T-helper 9 cell (primary cell): Measurements from ENCODE around the gene FAF1.
"Not testable (repeated sequence)": the region's sequence is repeated elsewhere in the genome, so short reads cannot be mapped to it uniquely, and the experiment has no call there.

Experiments
- DNase-seq: peaks from one replicate; pipeline ENCODE4 v3.0.0-alpha.2; 2020

FAF1 gene

DNA sequence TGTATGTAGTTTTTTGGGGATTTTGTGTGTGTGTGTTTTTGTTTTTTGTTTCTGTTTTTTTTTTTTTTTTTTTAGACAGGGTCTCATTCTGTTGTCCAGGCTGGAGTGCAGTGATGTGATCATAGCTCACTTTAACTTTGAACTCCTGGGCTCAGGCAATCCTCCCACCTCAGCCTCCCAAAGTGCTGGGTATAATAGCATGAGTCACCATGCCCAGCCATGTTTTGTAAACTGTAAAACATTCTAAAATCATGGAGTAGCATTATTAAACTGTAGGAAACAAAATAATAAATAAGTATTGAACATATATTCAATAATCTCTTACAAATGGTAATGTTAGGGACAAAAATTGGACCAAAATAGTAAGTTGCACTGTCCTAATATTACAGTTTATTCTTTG is 124.0 kb downstream of the FAF1 start:
- no peak for DNase-seq

DNA sequence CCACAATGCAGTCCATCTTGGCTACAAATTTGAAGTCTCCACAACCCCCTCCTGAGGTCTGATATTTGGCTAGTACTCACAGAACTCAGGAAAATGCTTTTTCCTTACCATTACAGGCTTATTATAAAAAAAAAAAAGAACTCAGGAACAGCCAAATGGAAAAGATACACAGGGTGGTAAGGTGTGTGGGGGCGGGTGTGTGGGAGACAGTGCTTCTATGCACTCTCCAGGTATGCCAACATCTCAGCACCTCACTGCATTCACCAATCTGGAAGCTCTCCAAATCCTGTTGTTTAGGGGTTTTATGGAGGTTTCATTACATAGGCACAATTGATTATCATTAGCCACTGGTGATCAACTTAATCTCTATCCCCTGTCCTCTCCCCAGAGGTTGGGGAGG is 126.9 kb downstream of the FAF1 start:
- DNase-seq, result no peak

DNA sequence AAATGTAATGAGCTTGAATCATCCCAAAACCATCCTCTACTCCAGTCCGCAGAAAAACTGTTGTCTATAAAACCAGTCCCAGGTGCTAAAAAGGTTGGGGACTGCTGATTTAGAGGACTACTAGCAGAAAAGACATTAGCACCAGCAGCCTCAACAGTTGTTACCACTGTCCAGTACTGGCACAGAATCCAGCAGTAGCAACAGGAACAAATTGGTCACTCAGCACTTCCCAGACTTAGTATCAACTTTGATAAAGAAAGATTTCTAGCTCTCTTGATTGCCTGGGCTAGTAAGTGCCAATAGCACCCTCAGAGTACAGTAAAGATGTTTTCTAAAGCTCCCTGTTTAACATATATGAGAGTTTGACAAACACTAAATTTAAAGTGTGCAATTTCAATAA is 127.9 kb downstream of the FAF1 start:
- DNase-seq, result no peak

DNA sequence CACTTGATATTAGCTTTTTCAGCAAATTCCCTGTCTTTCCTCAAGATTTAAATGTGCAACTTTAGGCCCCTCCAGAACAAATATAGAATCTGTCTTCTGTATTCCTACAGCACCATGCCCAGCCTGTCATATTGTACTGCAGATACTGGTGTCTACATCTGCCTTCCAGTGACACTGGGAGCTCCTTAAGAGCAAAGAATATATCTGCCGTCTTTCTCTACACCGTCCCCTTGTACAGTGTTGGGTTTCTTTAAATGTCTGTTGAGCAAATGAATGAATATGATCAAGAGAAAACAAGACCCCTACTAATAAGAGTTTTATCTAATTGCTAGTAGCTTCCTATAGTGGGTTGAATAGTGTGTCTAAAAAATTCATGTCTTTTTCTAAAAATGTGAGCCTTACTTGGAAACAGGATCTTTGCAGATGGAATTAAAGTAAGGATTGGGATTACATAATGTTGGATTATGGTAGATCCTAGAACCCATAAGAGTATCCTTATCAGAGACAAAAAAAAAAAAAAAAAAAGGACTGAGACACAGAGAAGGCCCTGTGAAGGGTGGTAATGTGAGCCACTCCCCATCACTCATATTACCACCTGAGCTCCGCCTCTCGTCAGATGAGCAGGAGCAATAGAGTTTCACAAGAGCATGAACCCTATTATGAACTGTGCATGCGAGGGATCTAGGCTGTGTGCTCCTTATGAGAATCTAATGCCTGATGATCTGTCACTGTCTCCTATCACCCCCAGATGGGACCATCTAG is 128.6 kb downstream of the FAF1 start:
- DNase-seq, result no peak

DNA sequence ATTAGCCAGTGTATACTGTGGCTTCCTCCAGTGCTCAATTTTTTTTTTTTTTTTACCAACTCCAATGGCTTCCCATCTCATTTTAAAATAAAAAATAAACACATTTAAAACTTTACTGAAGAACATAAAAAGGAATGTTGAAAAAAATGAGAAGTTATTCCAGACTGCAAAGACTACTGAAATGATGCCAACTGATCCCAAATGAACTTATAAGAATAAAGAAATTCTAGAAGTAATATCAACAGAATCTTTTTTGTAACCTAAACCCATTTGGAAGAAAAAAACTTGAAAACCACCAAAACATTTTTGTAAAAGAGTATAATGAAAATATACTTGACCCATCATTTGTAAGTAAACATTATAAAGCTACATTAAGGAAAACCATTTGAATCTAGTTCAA is 129.4 kb downstream of the FAF1 start:
- DNase-seq, result no peak

DNA sequence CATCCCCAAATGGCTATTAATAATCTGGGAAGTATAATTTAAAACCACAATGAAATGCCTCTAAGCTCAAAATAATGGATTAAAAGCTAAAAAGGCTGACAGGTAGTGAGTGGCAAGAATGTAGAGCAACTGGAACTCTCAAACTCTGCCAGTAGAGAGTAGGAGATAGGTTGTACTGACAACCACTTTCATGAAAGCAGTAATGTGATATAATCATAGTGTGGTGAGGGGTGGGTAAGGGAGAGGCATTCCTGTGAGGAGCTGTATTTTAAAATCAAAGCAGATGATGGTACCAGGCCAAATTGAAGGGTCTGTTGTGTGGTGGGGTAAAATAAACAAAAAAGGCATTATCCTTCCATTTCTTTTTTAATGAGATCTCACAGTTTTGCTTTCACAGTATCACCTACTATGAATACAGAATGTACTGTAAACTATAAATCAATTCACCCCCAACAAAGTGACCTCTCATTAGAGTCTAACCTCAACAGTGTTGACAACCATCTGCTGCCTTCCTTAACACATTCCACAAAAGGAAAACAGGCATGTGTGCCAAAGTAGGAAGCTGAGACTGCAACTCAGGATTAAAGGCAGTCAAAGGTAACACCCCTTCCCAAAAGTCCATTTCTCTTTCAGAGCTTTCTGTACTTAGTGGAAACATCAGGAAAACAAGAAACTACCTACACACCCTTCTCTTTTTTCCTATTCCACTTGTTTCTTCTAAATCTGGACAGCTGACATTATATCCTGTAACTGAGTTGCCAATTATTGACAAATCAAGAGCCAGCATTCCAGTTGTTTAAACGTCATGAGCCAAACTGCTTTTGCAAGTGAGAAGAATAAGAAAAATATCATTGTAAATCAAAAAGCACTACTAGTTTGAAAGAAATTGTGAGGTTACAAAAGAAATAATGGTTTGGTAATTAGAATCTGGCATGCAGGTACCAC is 130.8 kb downstream of the FAF1 start:
- DNase-seq, result no peak

DNA sequence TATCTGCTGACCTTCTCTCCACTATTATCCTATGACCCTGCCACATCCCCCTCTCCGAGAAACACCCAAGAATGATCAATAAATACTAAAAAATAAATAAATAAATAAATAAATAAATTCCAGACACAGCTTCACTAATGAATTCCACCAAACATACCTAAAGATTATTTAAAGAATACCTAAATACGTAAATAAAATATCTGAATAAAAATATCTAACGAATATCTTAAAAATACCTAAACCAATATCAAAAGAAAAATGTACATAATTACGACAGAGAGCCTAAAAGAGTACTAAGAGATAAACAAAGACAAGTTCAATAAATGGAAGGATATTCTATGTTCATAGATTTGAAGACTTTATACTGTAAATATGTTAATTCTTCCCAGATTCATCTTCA is 132.5 kb downstream of the FAF1 start:
- DNase-seq, result no peak

DNA sequence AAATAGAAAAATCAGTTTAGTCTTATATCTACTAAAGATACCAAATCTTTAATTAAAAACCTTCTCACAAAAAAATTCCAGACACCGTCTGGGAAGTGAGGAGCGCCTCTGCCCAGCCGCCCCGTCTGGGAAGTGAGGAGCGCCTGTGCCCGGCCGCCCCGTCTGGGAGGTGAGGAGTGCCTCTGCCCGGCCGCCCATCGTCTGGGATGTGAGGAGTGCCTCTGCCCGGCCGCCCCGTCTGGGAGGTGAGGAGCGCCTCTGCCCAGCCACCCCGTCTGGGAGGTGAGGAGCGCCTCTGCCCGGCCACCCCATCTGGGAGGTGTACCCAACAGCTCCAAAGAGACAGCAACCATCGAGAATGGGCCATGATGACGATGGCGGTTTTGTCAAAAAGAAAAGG is 133.3 kb downstream of the FAF1 start:
- DNase-seq, result not testable (repeated sequence)

DNA sequence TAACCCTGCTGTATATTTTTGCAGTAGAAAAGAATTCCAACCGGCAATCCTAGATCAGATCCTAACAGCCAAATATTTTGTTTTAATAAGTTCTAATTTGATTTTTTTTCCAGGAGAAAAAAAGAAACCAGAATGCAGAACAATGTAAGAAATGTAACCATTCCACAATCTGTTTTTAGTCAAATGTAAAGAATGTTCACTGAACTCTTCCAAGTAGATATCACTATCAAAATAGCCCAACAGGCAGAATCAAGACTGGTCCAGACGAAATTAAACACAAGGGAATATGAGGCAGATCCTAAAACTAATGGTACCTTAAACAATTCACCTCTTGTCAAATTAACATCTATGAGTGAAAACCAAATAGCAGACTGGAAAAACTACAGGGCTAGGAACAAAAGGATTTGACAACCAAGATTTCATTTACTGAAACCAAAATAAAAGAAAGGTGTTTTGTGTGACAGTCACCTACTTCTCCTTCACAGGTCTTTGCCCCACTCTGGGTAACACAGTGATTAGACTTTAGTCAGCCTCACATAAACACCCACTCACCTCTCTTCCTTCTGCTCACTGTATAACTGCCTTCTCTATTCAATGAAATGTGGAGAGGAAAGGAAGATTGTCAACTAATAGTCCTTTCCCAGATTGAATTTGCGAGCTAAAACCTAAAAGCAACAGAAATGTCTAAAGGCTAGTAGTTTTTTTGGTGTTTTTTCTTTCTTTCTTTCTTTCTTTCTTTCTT is 137.9 kb downstream of the FAF1 start:
- no peak for DNase-seq

DNA sequence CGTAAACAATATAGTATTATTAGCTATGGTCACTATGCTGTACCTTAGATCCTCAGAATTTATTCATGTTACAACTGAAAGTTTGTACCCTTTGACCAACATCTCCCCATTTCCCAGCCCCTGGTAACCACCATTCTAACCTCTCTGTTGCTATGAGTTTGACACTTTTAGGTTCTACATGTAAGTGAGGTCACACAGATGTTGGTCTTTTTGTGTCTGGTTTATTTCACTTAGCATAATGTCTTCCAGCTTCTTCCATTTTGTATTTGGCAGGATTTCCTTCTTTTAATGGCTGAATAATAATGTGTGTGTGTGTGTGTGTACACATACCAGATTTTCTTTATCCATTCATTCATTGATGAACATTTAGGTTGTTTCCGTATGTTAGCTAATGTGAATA is 139.5 kb downstream of the FAF1 start:
- DNase-seq, result no peak

DNA sequence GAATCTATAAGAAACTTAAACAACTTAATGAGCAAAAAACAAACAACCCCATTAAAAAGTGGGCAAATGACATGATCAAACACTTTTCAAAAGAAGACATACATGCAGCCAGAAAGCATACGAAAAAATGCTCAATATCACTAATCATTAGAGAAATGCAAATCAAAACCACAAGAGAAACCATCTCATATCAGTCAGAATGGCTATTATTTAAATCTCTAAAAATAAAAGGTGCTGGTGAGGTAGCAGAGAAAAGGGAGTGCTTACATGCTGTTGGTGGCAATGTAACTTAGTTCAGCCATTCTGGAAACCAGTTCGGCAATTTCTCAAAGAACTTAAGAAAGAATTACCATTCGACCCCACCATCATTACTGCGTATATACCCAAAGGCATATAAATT is 147.7 kb downstream of the FAF1 start:
- no peak for DNase-seq

DNA sequence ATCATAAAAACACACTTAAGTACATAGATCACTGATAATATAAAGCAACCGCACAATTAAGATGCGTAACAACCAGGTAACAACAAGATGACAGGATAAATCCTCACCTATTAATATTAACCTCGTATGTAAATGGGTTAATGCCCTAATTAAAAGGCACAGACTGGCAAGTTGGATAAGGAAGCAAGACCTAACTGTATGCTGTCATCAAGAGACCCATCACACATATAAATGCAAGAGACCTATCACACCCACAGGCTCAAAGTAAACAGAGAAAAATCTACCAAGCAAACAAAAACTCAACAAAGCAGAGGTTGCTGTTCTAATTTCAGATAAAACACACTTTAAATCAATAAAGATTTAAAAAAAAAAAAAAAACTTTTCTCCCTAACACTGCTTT is 151.8 kb downstream of the FAF1 start:
- DNase-seq, result no peak

DNA sequence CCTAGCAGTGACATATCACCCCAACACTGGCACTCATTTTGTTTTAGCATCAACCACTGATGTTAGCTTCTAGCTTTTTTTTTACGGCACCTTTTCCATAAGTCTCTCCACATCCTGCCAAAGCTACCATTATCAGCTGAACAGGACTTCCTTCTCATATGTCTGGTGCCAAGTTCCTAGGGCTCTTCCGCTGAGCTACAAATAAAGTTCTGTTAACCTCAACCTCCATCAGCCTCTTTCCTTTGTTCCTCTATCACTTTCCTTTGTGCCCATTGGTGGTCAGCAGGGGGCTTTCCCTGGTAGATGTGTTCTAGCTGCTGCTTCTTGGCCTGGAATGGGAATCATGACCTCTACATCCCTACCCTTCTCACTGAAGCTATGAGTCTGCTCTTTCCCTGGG is 163.8 kb downstream of the FAF1 start:
- DNase-seq, result no peak

DNA sequence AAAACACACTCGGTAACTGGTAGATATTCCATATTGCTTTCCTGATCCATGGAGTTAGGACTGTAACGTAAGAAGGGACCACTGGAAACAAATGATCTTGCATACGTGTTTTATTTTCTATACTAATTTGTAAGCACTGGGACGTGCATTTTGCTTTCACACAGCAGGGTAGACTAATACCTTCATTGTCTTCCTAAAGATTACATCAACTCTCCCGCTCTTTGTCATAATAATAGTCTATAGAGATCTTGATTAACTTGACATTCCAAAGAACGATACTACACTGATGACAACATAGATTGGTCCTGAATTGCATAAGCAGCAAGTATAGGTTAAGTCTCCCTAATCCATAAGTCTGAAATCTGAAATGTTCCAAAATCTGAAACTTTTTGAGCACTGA is 166.5 kb downstream of the FAF1 start:
- DNase-seq, result no peak

DNA sequence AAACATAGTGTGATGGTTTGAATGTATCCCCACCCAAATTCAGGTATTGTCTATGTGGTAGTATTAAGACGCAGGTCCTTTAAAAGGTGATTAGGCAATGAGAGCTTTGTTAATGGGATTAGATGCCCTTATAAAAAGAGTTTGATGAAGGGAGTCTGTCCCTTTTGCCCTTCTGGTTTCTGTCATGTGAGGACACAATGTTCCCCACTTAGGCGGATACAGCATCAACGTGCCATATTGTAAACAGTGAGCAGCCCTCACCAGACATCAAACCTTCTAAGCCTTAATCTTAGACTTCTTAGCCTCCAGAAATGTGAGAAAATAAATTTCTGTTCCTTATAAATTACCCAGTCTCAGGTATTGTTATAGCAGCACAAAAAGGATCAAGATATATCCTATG is 172.8 kb downstream of the FAF1 start:
- DNase-seq, result no peak

DNA sequence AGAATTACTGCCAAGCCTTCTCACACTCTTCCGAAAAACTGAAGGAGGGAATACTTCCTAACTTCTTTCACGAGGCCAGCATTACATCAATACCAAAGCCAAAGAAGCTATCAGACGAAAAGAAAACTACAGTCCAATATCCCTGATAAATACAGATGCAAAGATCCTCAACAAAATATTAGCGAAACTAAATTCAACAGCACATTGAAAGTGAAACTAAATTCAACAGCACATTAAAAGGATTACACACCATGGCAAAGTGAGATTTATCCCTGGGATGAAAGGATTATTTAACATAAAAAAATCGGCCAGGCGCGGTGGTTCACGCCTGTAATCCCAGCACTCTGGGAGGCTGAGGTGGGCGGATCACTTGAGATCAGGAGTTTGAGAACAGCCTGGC is 176.8 kb downstream of the FAF1 start:
- no peak for DNase-seq

DNA sequence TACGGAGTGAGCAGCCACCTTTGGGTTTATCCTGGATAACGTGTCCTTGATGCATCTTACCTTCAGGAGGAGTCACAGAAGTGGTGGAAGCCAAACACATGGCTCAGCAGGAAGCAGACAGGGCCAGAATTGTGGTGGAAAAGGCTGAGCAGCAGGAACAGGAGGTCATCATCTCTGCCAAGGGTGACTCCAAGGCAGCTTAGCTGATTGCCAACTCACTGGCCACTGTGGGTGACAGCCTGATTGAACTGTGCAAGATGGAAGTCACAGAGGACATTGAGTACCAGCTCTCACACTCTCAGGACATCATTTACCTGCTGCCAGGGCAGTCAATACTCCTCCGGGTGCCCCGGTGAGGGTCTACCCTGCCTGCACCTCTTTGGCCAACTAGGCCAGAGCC is 179.3 kb downstream of the FAF1 start:
- DNase-seq, result no peak

DNA sequence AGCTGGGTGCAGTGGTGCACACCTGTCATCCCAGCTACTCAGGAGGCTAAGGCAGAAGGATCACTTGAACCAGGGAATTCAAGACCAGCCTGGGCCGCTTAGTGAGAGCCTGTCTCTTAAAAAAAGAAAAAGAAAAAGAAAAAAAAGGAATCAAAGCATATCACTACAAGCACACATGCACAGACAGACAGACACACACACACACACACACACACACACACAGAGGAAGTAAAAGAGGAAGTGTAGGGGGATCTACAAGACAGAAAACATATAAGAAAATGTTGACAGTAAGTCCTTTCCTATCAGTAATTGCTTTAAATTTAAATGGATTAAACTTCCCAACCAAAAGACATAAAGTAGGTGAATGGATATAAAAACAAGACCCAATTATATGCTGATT is 180.3 kb downstream of the FAF1 start:
- no peak for DNase-seq

DNA sequence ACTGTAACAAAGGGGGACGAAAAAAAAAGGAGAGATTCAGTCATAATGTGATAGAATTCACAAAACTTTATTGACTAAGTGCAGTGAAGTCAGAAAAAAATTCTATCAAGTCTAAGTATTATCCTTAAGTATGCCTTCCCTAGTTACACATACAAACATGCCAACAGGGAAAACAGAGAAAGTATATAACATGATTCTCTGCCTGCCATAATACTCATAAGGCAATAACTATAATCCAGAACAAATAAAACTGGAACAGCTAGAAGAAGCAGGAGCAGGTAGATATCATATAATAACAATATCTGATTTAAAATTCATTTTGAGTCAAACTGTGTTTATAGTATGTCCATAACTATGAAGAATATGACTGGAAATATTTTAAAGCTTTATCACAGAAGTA is 184.3 kb downstream of the FAF1 start:
- no peak for DNase-seq

DNA sequence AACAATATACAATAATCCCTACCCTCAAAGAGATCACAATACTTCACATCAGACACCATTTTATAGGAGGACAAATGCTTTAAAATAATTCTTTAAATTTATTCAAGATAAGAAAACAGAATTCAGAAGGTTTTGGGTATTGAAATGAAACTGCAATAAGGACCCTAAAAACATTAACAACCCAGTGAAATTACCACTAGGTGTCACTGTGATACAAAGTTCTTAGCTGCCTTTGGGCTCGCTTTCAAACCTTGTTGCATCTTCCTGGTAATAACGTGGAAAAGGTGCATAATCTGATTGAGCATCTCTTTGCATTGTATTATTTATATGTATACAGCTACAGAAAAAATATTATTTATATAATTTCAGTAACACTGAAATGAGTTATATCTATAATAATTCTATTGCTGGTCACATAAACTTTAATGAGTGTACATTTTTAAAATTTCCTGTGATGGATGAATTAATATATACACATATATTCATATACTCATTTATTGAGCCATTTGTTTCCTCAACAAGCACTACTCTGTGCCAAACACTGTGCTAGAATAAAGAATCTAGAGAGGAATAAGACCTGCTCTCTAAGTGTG is 185.2 kb downstream of the FAF1 start:
- DNase-seq, result no peak

DNA sequence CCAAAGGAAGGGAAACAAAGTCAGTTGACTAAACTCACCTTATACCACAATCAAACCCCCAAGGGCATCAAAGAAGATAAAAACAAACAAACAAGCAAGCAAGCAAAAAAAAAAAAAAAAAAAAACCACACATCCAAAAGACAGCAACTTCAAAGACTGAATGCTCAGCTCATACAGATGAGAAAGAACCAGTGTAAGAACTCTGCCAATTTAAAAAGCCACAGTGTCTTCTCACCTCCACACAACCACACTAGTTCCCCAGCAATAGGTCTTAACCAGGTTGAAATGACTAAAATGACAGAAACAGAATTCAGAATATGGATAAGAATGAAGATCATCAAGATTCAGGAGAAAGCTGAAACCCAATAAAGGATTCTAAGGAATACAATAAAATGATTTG is 193.4 kb downstream of the FAF1 start:
- no peak for DNase-seq

DNA sequence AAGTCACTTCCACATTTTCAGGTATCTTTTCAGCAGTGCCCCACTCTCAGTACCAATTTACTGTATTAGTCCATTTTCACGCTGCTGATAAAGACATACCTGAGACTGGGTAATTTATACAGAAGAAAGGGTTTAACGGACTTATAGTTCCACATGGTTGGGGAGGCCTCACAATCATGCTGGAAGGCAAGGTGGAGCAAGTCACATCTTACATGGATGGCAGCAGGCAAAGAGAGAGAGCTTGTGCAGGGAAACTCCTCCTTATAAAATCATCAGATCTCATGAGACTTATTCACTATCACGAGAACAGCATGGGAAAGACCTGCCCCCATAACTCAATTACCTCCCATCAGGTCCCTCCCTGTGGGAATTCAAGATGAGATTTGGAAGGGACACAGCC is 203.5 kb downstream of the FAF1 start:
- DNase-seq, result not testable (repeated sequence)

DNA sequence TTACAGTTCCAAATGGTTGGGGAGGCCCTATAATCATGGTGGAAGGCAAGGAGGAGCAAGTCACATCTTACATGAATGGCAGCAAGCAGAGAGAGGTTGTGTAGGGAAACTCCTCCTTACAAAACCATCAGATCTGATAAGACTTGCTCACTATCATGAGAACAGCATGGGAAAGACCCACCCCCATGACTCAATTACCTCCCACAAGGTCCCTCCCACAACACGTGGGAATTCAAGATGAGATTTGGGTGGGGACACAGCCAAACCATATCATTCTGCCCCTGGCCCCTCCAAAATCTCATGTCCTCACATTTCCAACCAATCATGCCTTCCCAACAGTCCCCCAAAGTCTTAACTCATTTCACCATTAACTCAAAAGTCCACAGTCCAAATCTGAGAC is 205.3 kb downstream of the FAF1 start:
- not testable (repeated sequence) for DNase-seq
